Activated B cell treated with CpG ODN at 0.5 μM for 24 hours (primary cell): Measurements from ENCODE around the gene RASGEF1C. TPM values are rescaled to one million over a fixed set of nuclear protein-coding genes. Genes with fewer than 3 reads are reported as not detected.

ENCODE experiments used
- ATAC-seq: fragments of 200-7000 bp; cut with Tn5 transposase; one replicate; pipeline ENCODE4 v1.10.0; 2021; ENCODE audit warnings: low read depth, mild to moderate bottlenecking, moderate library complexity
- CTCF ChIA-PET: fragments of 350-600 bp; sonication (Branson Sonifier 250); formaldehyde crosslinking; loops from one replicate; lab custom pipeline; 2021; ENCODE audit warnings: antibody characterized with exemption; lab: Charles Lee
- POLR2A ChIA-PET: fragments of 350-600 bp; sonication (Branson Sonifier 250); formaldehyde crosslinking; loops from one replicate; lab custom pipeline; 2021; ENCODE audit warnings: antibody characterized with exemption; lab: Charles Lee
- DNase-seq: peaks from one replicate; pipeline ENCODE4 v3.0.0; 2022
- H3K27ac Mint-ChIP-seq: one replicate; pipeline ENCODE4 v1.8.0; 2020; ENCODE audit warnings: mixed read lengths
- H3K27me3 Mint-ChIP-seq: one replicate; pipeline ENCODE4 v1.8.0; 2021; ENCODE audit warnings: mixed read lengths
- H3K36me3 Mint-ChIP-seq: one replicate; pipeline ENCODE4 v1.8.0; 2021; ENCODE audit warnings: low read depth, mixed read lengths
- H3K4me1 Mint-ChIP-seq: one replicate; pipeline ENCODE4 v1.8.0; 2021; ENCODE audit warnings: mixed read lengths
- H3K4me3 Mint-ChIP-seq: one replicate; pipeline ENCODE4 v1.8.0; 2020; ENCODE audit warnings: mild to moderate bottlenecking, mixed read lengths
- H3K9me3 Mint-ChIP-seq: one replicate; pipeline ENCODE4 v1.8.0; 2020; ENCODE audit warnings: mixed read lengths
- intact Hi-C: fragments of 100-400 bp; cut with micrococcal nuclease; formaldehyde crosslinking; loops from one replicate; pipeline ENCODE4 v1.15.1; 2024
- total RNA-seq: library from RNA; stranded (reverse); gene quantifications from 2 replicates; pipeline ENCODE4 v1.2.3, GENCODE V29; 2022
- TF ChIP-seq, protein P1 (sequence below): fragments of 200-600 bp; IDR thresholded peaks from one replicate; pipeline ENCODE4 v1.8.0; 2022; ENCODE audit warnings: antibody characterized with exemption, mild to moderate bottlenecking

The RASGEF1C gene
- total RNA-seq, 1 donor from 2014 or later = not detected

DNA sequence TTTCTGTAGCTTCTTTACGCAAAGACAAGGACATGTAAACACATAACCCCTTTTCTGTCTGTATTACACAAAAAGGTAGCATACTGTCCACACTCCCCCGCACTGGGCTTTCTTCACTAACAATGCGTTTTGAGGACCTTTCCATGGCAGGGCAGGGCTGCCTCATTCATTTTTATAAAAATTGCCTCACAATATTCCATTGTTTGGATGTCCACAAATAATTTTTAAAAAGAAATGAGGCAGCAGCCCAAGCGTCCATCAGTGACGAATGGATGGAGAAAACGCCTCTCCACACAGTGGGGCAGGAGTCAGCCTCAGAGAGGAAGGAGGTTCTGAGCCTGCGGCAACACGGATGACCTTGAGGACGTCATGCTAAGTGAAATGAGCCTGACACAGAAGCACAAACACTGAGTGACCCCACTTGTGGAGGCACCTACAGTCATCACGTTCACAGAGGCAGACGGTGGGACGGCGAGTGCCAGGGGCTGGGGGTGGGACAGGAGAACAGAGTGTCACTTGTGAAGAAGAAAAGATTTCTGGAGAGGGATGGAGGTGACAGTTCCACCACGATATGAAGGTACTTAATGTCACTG, 67.8 kb downstream of the RASGEF1C start:
- H3K4me3 Mint-ChIP-seq = no peak overlapping the region
- H3K4me1 Mint-ChIP-seq = no peaks in the 10 kb centered on the region
- H3K27me3 Mint-ChIP-seq = peaks cover 10% of the 10 kb centered on the region
- ChIA-PET POLR2A (no interaction called here), CTCF (no interaction called here)
- H3K36me3 Mint-ChIP-seq = no peaks in the 10 kb centered on the region
- H3K27ac Mint-ChIP-seq = no peak overlapping the region
- ATAC-seq (no peak), DNase-seq (no peak)
- TF ChIP-seq, protein P1, sequence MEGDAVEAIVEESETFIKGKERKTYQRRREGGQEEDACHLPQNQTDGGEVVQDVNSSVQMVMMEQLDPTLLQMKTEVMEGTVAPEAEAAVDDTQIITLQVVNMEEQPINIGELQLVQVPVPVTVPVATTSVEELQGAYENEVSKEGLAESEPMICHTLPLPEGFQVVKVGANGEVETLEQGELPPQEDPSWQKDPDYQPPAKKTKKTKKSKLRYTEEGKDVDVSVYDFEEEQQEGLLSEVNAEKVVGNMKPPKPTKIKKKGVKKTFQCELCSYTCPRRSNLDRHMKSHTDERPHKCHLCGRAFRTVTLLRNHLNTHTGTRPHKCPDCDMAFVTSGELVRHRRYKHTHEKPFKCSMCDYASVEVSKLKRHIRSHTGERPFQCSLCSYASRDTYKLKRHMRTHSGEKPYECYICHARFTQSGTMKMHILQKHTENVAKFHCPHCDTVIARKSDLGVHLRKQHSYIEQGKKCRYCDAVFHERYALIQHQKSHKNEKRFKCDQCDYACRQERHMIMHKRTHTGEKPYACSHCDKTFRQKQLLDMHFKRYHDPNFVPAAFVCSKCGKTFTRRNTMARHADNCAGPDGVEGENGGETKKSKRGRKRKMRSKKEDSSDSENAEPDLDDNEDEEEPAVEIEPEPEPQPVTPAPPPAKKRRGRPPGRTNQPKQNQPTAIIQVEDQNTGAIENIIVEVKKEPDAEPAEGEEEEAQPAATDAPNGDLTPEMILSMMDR = no peak
- H3K9me3 Mint-ChIP-seq = no peaks in the 10 kb centered on the region
- intact Hi-C loops = no loop called here

DNA sequence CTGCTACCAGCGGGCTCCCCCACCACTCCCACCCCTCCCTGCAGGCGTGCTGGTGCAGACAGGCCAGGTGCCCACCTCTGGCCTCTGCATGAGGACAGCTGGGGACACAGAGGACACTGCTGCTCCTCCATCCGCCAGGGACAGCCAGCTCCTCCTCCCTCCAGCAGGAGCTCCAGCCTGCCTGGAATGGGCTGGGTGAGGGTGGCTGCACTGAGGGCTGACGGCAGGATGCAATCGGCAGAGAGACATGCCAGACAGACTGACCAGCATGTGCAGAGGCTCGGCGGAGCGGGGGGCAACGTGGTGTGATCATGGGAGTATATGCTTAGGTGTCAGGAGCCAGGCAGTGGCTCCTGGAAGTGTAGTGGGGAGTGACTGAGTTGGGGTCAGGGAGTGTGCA, 68.4 kb downstream of the RASGEF1C start:
- TF ChIP-seq, protein P1 = no peak
- H3K27me3 Mint-ChIP-seq = peaks cover 10% of the 10 kb centered on the region
- H3K4me3 Mint-ChIP-seq = no peak overlapping the region
- no peaks in the 10 kb centered on the region for H3K4me1 Mint-ChIP-seq
- intact Hi-C loops = no loop called here
- no peak for DNase-seq
- H3K9me3 Mint-ChIP-seq = no peaks in the 10 kb centered on the region
- no peaks in the 10 kb centered on the region for H3K36me3 Mint-ChIP-seq
- ChIA-PET POLR2A (no interaction called here), CTCF (no interaction called here)
- H3K27ac Mint-ChIP-seq = no peak overlapping the region
- ATAC-seq = no peak

DNA sequence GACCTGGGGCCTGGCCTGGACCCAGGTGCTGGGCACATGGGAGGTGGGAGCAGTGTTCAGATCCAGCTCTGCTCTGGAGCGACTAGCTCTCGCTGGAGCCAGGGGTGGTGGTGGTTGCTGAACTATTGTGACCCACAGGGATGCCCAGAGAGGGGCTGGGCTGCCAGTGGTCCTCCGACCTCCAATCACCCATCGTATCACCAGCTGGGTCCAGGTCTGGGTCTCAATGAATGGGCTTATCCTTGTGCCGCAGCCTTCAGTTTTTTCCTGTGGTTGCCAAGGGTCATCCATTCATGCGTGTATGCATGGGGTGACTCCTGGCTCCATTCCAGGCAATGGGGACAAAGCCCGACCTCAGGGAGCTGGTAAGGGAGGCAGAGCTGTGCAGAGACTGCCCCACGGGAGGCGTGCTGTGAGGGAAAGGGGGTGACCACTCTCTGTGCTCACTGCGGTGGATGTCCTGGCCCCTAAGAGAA, 68.9 kb downstream of the RASGEF1C start:
- intact Hi-C loops = no loop called here
- Mint-ChIP-seq H3K27ac (no peak overlapping the region), H3K9me3 (no peaks in the 10 kb centered on the region), H3K4me3 (no peak overlapping the region), H3K27me3 (peaks cover 13% of the 10 kb centered on the region), H3K36me3 (no peaks in the 10 kb centered on the region), H3K4me1 (no peaks in the 10 kb centered on the region)
- POLR2A ChIA-PET = no interaction called here
- DNase-seq (no peak), ATAC-seq (no peak)
- TF ChIP-seq, protein P1 = no peak
- CTCF ChIA-PET = no interaction called here

DNA sequence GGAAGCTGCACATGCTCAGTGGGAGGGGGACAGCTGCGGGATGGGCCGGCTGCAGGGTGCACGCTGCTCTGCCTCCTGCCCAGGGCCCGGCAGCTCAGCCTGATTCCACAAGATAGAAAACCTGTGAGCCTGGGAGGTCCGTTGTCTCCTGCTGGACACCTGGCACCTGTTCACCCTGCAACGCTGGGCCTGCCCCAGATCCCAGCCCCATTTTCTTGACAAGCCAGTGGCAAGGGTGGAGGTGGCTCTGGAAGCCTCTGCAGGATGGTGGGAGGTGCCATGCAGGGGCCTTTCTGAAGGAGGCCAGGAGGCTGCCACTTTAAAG, 69.3 kb downstream of the RASGEF1C start:
- intact Hi-C loops = no loop called here
- Mint-ChIP-seq H3K4me1 (no peaks in the 10 kb centered on the region), H3K36me3 (no peaks in the 10 kb centered on the region), H3K9me3 (no peaks in the 10 kb centered on the region), H3K27me3 (peaks cover 13% of the 10 kb centered on the region), H3K27ac (no peak overlapping the region), H3K4me3 (no peak overlapping the region)
- ChIA-PET CTCF (no interaction called here), POLR2A (no interaction called here)
- no peak for ATAC-seq
- TF ChIP-seq, protein P1 = no peak
- DNase-seq = no peak

DNA sequence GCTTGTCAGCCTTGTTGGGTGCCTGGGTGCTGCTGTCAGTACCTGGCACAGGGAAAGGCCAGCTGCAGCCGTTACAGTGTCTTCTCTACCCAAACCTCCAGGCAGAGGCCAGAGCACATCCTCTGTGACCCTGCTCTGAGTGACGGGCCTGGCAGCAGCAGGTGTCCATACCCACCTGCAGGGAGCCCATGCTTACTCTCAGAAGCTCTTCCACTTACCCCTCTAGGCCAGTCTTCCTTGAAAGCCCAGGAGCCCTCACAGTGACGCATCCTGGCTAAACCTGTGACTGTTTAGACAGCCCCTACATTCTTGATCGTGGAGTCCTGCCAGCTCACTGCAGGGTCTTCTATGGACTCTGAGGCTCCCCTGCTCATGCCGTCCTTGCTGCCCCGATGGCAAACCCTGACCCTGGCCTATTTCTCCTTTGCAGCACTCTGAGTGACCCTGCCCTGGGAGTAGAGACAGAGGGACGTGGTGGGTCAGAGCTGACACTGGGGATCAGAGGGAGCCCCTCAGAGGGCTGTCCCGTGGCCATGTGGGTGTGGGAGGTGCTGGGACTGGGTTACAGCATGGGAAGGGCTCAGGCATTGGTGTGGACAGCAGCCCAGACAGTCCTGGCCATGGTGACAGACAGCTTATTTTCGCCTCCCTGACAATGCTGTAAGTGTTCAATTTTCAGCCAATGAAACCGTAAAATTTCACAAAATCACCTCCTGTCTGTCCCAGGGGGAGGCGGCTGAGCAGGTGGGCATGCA, 69.9 kb downstream of the RASGEF1C start:
- ChIA-PET POLR2A (no interaction called here), CTCF (no interaction called here)
- H3K27ac Mint-ChIP-seq = no peak overlapping the region
- no peaks in the 10 kb centered on the region for H3K36me3 Mint-ChIP-seq
- ATAC-seq = no peak
- peaks cover 13% of the 10 kb centered on the region for H3K27me3 Mint-ChIP-seq
- H3K4me1 Mint-ChIP-seq = no peaks in the 10 kb centered on the region
- TF ChIP-seq, protein P1 = no peak
- no peak overlapping the region for H3K4me3 Mint-ChIP-seq
- intact Hi-C loops = no loop called here
- H3K9me3 Mint-ChIP-seq = no peaks in the 10 kb centered on the region
- no peak for DNase-seq
